DOHH2 (cell line): ENCODE results near the gene DENND6B.
A peak's percentile ranks its signal among the peaks of the same experiment; 100 is the strongest.

Experiments used
- H3F3A ChIP-seq: fragments of 200-600 bp; sonication (generic), shearing (Covaris generic); 2 replicates; pipeline ENCODE4 v1.6.0; 2016; ENCODE audit warnings: antibody characterized with exemption, mild to moderate bottlenecking; ENCODE audit not compliant: control insufficient read depth, insufficient read depth
- H3K27ac ChIP-seq: fragments of 200-600 bp; sonication (generic); 2 replicates; pipeline ENCODE4 v1.5.1; 2014; ENCODE audit warnings: low read depth, mild to moderate bottlenecking, low read length, moderate library complexity
- H3K27me3 ChIP-seq: fragments of 200-600 bp; sonication (generic); 2 replicates; pipeline ENCODE4 v1.6.1; 2014; ENCODE audit warnings: mild to moderate bottlenecking, low read length, mixed read lengths; ENCODE audit not compliant: control insufficient read depth
- H3K36me3 ChIP-seq: fragments of 200-600 bp; sonication (generic); 2 replicates; pipeline ENCODE4 v1.6.1; 2014; ENCODE audit warnings: mild to moderate bottlenecking, low read length, moderate library complexity, mixed read lengths; ENCODE audit not compliant: control insufficient read depth
- H3K4me1 ChIP-seq: fragments of 200-600 bp; sonication (generic); 2 replicates; pipeline ENCODE4 v1.6.1; 2014; ENCODE audit warnings: mild to moderate bottlenecking, low read length, mixed read lengths; ENCODE audit not compliant: control insufficient read depth
- H3K4me2 ChIP-seq: fragments of 200-600 bp; sonication (generic); 2 replicates; pipeline ENCODE4 v1.6.0; 2014; ENCODE audit warnings: mild to moderate bottlenecking, low read length, moderate library complexity
- H3K4me3 ChIP-seq: fragments of 200-600 bp; sonication (generic); 2 replicates; pipeline ENCODE4 v1.5.1; 2014; ENCODE audit warnings: mild to moderate bottlenecking, low read length, mixed read lengths
- H3K79me2 ChIP-seq: fragments of 200-600 bp; sonication (generic); 2 replicates; pipeline ENCODE4 v1.6.1; 2014; ENCODE audit warnings: mild to moderate bottlenecking, low read length, mixed read lengths; ENCODE audit not compliant: control insufficient read depth
- H3K9me2 ChIP-seq: fragments of 200-600 bp; sonication (generic); replicated peaks from 2 replicates; pipeline ENCODE4 v1.6.1; 2014; ENCODE audit warnings: mild to moderate bottlenecking, low read length, mixed read lengths; ENCODE audit not compliant: control insufficient read depth
- H3K9me3 ChIP-seq: fragments of 200-600 bp; sonication (generic); 2 replicates; pipeline ENCODE4 v1.6.1; 2014; ENCODE audit warnings: antibody characterized with exemption, low read length, mixed read lengths; ENCODE audit not compliant: control insufficient read depth, insufficient read depth
- H4K20me1 ChIP-seq: fragments of 200-600 bp; sonication (generic); 2 replicates; pipeline ENCODE4 v1.6.0; 2014; ENCODE audit warnings: low read depth, mild to moderate bottlenecking, antibody characterized with exemption, low read length, moderate library complexity; ENCODE audit not compliant: control insufficient read depth, insufficient read depth
- CTCF ChIP-seq: fragments of 200-600 bp; sonication (generic); IDR thresholded peaks from one replicate; pipeline ENCODE4 v1.5.1; 2014; ENCODE audit warnings: antibody characterized with exemption, mild to moderate bottlenecking, low read depth, low read length; ENCODE audit not compliant: poor library complexity, severe bottlenecking
- EZH2phosphoT487 ChIP-seq: fragments of 200-600 bp; sonication (generic); IDR thresholded peaks from 2 replicates; pipeline ENCODE4 v1.6.1; 2017; ENCODE audit warnings: borderline replicate concordance, mild to moderate bottlenecking, antibody characterized with exemption, low read length, moderate library complexity, mixed read lengths

DENND6B gene

GRCh38 chr22:50277761-50278160 is 49.1 kb downstream of the DENND6B start:
- H3K4me3 ChIP-seq = no peak overlapping the region
- H3K36me3 ChIP-seq = peaks cover 76% of the 10 kb centered on the region
- H3K27me3 ChIP-seq = no peaks in the 10 kb centered on the region
- no peaks in the 10 kb centered on the region for H3K79me2 ChIP-seq
- peaks cover 7% of the 10 kb centered on the region; the same call in 1 of the 2 replicates for H3F3A ChIP-seq
- peaks cover under 1% of the 10 kb centered on the region; the same call in 1 of the 2 replicates for H4K20me1 ChIP-seq
- H3K4me2 ChIP-seq = no peak overlapping the region
- TF ChIP-seq CTCF (no peak), EZH2phosphoT487 (no peak)
- H3K9me3 ChIP-seq = peaks cover 8% of the 10 kb centered on the region; the same call in 1 of the 2 replicates
- H3K27ac ChIP-seq = no peak overlapping the region
- peaks cover 10% of the 10 kb centered on the region for H3K4me1 ChIP-seq
- no peaks in the 10 kb centered on the region for H3K9me2 ChIP-seq

- Histone ChIP-seq H3K36me3 (peaks cover 59% of the 10 kb centered on the region), H3F3A (peaks cover 10% of the 10 kb centered on the region)
Observed at GRCh38 chr22:50276143-50276542, 50.7 kb downstream of the DENND6B start.

GRCh38 chr22:50275181-50276055 is 51.4 kb downstream of the DENND6B start:
- peaks cover 3% of the 10 kb centered on the region; the same call in 1 of the 2 replicates for H4K20me1 ChIP-seq
- H3K27ac ChIP-seq = no peak overlapping the region
- peaks cover 8% of the 10 kb centered on the region; the same call in 1 of the 2 replicates for H3K9me3 ChIP-seq
- peaks cover 56% of the 10 kb centered on the region for H3K36me3 ChIP-seq
- H3K9me2 ChIP-seq = no peaks in the 10 kb centered on the region
- 0 out of 2 replicates have a peak, but pooled peaks cover 3% of the 10 kb centered on the region for H3K27me3 ChIP-seq
- TF ChIP-seq CTCF = no peak
- TF ChIP-seq EZH2phosphoT487 = no peak
- H3K79me2 ChIP-seq = no peaks in the 10 kb centered on the region
- H3K4me2 ChIP-seq = no peak overlapping the region
- peaks cover 13% of the 10 kb centered on the region for H3F3A ChIP-seq
- H3K4me3 ChIP-seq = no peak overlapping the region; the same call in 1 of the 2 replicates
- H3K4me1 ChIP-seq = peaks cover 27% of the 10 kb centered on the region

More at GRCh38 chr22:50276143-50276542, 50.7 kb downstream of the DENND6B start:
- Histone ChIP-seq H3K4me1 (peaks cover 20% of the 10 kb centered on the region), H3K4me3 (no peak overlapping the region; the same call in 1 of the 2 replicates), H3K27ac (peak overlapping the region; percentile 38; the same call in 1 of the 2 replicates), H3K27me3 (0 out of 2 replicates have a peak, but pooled peaks cover under 1% of the 10 kb centered on the region), H3K4me2 (0 out of 2 replicates have a peak overlapping the region, but pooled peaks have one; percentile 10), H3K79me2 (no peaks in the 10 kb centered on the region), H3K9me2 (no peaks in the 10 kb centered on the region), H4K20me1 (peaks cover 3% of the 10 kb centered on the region; the same call in 1 of the 2 replicates), H3K9me3 (peaks cover 8% of the 10 kb centered on the region; the same call in 1 of the 2 replicates)
- peak; percentile 100 for TF ChIP-seq CTCF
- TF ChIP-seq EZH2phosphoT487 = no peak
